T-helper 2 cell treated with Interferon-gamma antibody and Interleukin-4, amounts not matched to agents 5 μg/mL and 100 μg/mL, for 36 hours (primary cell): ENCODE data around the gene DLGAP4.
"Not testable (repeated sequence)": the region's sequence is repeated elsewhere in the genome, so short reads cannot be mapped to it uniquely, and the experiment has no call there.

Experiments used
- DNase-seq: peaks from one replicate; pipeline ENCODE4 v3.0.0; 2021; ENCODE audit warnings: low spot score
- H3K27ac Mint-ChIP-seq: one replicate; pipeline ENCODE4 v1.8.0; 2021; ENCODE audit warnings: mild to moderate bottlenecking, mixed read lengths
- H3K27me3 Mint-ChIP-seq: one replicate; pipeline ENCODE4 v1.8.0; 2021; ENCODE audit warnings: low read depth, mixed read lengths
- H3K36me3 Mint-ChIP-seq: one replicate; pipeline ENCODE4 v1.8.0; 2021; ENCODE audit warnings: low read depth, mixed read lengths
- H3K4me1 Mint-ChIP-seq: one replicate; pipeline ENCODE4 v1.8.0; 2021; ENCODE audit warnings: low read depth, mixed read lengths
- H3K4me3 Mint-ChIP-seq: one replicate; pipeline ENCODE4 v1.8.0; 2022; ENCODE audit warnings: mild to moderate bottlenecking, moderate library complexity, mixed read lengths
- H3K9me3 Mint-ChIP-seq: one replicate; pipeline ENCODE4 v1.8.0; 2021; ENCODE audit warnings: mixed read lengths

DLGAP4 gene

GRCh38 chr20:36519944-36520343 is 213.8 kb downstream of the DLGAP4 start:
- Mint-ChIP-seq H3K27me3 (no peaks in the 10 kb centered on the region), H3K27ac (peak overlapping the region; percentile 22)

GRCh38 chr20:36521526-36521925 is 215.4 kb downstream of the DLGAP4 start:
- no peak overlapping the region for H3K27ac Mint-ChIP-seq
- DNase-seq = no peak
- no peaks in the 10 kb centered on the region for H3K27me3 Mint-ChIP-seq
- peaks cover 17% of the 10 kb centered on the region for H3K4me1 Mint-ChIP-seq
- no peaks in the 10 kb centered on the region for H3K9me3 Mint-ChIP-seq
- no peak overlapping the region for H3K4me3 Mint-ChIP-seq
- peaks cover 7% of the 10 kb centered on the region for H3K36me3 Mint-ChIP-seq

More at GRCh38 chr20:36519944-36520343, 213.8 kb downstream of the DLGAP4 start:
- no peak overlapping the region for H3K4me3 Mint-ChIP-seq
- no peak for DNase-seq
- peaks cover 17% of the 10 kb centered on the region for H3K4me1 Mint-ChIP-seq
- peaks cover 7% of the 10 kb centered on the region for H3K36me3 Mint-ChIP-seq
- H3K9me3 Mint-ChIP-seq = no peaks in the 10 kb centered on the region

- H3K9me3 Mint-ChIP-seq, H3K27me3 Mint-ChIP-seq, H3K4me3 Mint-ChIP-seq, DNase-seq, H3K27ac Mint-ChIP-seq: not testable (repeated sequence)
- Mint-ChIP-seq H3K36me3 (peaks cover 10% of the 10 kb centered on the region), H3K4me1 (peaks cover 17% of the 10 kb centered on the region)
These were observed 216.3 kb downstream of the DLGAP4 start for GRCh38 chr20:36522412-36522811.

- Mint-ChIP-seq H3K9me3 (no peaks in the 10 kb centered on the region), H3K27ac (no peak overlapping the region), H3K27me3 (no peaks in the 10 kb centered on the region), H3K4me1 (peaks cover 15% of the 10 kb centered on the region), H3K36me3 (peaks cover 11% of the 10 kb centered on the region), H3K4me3 (no peak overlapping the region)
- no peak for DNase-seq
These were observed 217.2 kb downstream of the DLGAP4 start for GRCh38 chr20:36523341-36523740.

GRCh38 chr20:36525620-36526365 is 219.7 kb downstream of the DLGAP4 start:
- H3K27ac Mint-ChIP-seq = no peak overlapping the region
- no peak overlapping the region for H3K4me3 Mint-ChIP-seq
- peaks cover 10% of the 10 kb centered on the region for H3K36me3 Mint-ChIP-seq
- no peak for DNase-seq
- H3K9me3 Mint-ChIP-seq = no peaks in the 10 kb centered on the region
- H3K4me1 Mint-ChIP-seq = no peaks in the 10 kb centered on the region
- no peaks in the 10 kb centered on the region for H3K27me3 Mint-ChIP-seq

GRCh38 chr20:36526521-36527011 is 220.4 kb downstream of the DLGAP4 start:
- H3K4me1 Mint-ChIP-seq = no peaks in the 10 kb centered on the region
- H3K36me3 Mint-ChIP-seq = peaks cover 10% of the 10 kb centered on the region
- H3K4me3 Mint-ChIP-seq = no peak overlapping the region
- no peaks in the 10 kb centered on the region for H3K9me3 Mint-ChIP-seq
- no peak overlapping the region for H3K27ac Mint-ChIP-seq
- DNase-seq = no peak
- H3K27me3 Mint-ChIP-seq = no peaks in the 10 kb centered on the region

- Mint-ChIP-seq H3K36me3 (peaks cover 7% of the 10 kb centered on the region), H3K9me3 (no peaks in the 10 kb centered on the region), H3K27ac (no peak overlapping the region), H3K4me1 (no peaks in the 10 kb centered on the region), H3K4me3 (no peak overlapping the region), H3K27me3 (no peaks in the 10 kb centered on the region)
- DNase-seq = no peak
These were observed 221.4 kb downstream of the DLGAP4 start for GRCh38 chr20:36527331-36528125.

- Mint-ChIP-seq H3K9me3 (no peaks in the 10 kb centered on the region), H3K4me3 (no peak overlapping the region), H3K27ac (no peak overlapping the region), H3K4me1 (no peaks in the 10 kb centered on the region), H3K27me3 (no peaks in the 10 kb centered on the region), H3K36me3 (peaks cover 7% of the 10 kb centered on the region)
- no peak for DNase-seq
These were observed 222.2 kb downstream of the DLGAP4 start for GRCh38 chr20:36528176-36528874.

- no peaks in the 10 kb centered on the region for H3K9me3 Mint-ChIP-seq
- H3K36me3 Mint-ChIP-seq = peaks cover 7% of the 10 kb centered on the region
- H3K27me3 Mint-ChIP-seq = no peaks in the 10 kb centered on the region
- no peaks in the 10 kb centered on the region for H3K4me1 Mint-ChIP-seq
- no peak for DNase-seq
- H3K27ac Mint-ChIP-seq = no peak overlapping the region
- no peak overlapping the region for H3K4me3 Mint-ChIP-seq
These were observed 222.8 kb downstream of the DLGAP4 start for GRCh38 chr20:36528875-36529417.

GRCh38 chr20:36532388-36532787 is 226.2 kb downstream of the DLGAP4 start:
- Mint-ChIP-seq H3K36me3 (peaks cover 2% of the 10 kb centered on the region), H3K4me1 (no peaks in the 10 kb centered on the region), H3K27me3 (no peaks in the 10 kb centered on the region), H3K4me3 (no peak overlapping the region), H3K9me3 (no peaks in the 10 kb centered on the region), H3K27ac (no peak overlapping the region)
- DNase-seq = no peak

- no peak overlapping the region for H3K27ac Mint-ChIP-seq
- no peaks in the 10 kb centered on the region for H3K36me3 Mint-ChIP-seq
- no peak for DNase-seq
- no peak overlapping the region for H3K4me3 Mint-ChIP-seq
- H3K27me3 Mint-ChIP-seq = no peaks in the 10 kb centered on the region
- H3K9me3 Mint-ChIP-seq = no peaks in the 10 kb centered on the region
- H3K4me1 Mint-ChIP-seq = no peaks in the 10 kb centered on the region
These were observed 226.7 kb downstream of the DLGAP4 start for GRCh38 chr20:36532822-36533221.

- Mint-ChIP-seq H3K9me3 (no peaks in the 10 kb centered on the region), H3K27ac (no peak overlapping the region), H3K36me3 (no peaks in the 10 kb centered on the region), H3K4me3 (no peak overlapping the region), H3K27me3 (peaks cover 3% of the 10 kb centered on the region), H3K4me1 (no peaks in the 10 kb centered on the region)
- no peak for DNase-seq
These were observed 232.0 kb downstream of the DLGAP4 start for GRCh38 chr20:36538026-36538722.

- Mint-ChIP-seq H3K9me3 (no peaks in the 10 kb centered on the region), H3K27ac (no peak overlapping the region), H3K36me3 (no peaks in the 10 kb centered on the region), H3K27me3 (peaks cover 3% of the 10 kb centered on the region), H3K4me1 (no peaks in the 10 kb centered on the region), H3K4me3 (no peak overlapping the region)
- DNase-seq = no peak
These were observed 234.5 kb downstream of the DLGAP4 start for GRCh38 chr20:36540551-36541211.
